GM06990 (cell line): ENCODE results near the gene KRT24.
A peak's percentile ranks its signal among the peaks of the same experiment; 100 is the strongest.

Source experiments
- DNase-seq: peaks from one replicate; pipeline ENCODE4 v3.0.0-alpha.2; 2011; ENCODE audit not compliant: insufficient read length; ENCODE audit errors: extremely low read depth
- H3K27me3 ChIP-seq: replicated peaks from 2 replicates; pipeline ENCODE4 v1.6.0; 2011; ENCODE audit warnings: low read length; ENCODE audit not compliant: control insufficient read depth, insufficient read depth
- H3K36me3 ChIP-seq: 2 replicates; pipeline ENCODE4 v1.5.1; 2011; ENCODE audit warnings: low read length; ENCODE audit not compliant: control insufficient read depth, insufficient read depth
- H3K4me3 ChIP-seq: replicated peaks from 2 replicates; pipeline ENCODE4 v1.5.1; 2011; ENCODE audit warnings: low read depth, mild to moderate bottlenecking, control low read depth, low read length
- CTCF ChIP-seq: IDR thresholded peaks from 2 replicates; pipeline ENCODE4 v1.5.1; 2011; ENCODE audit warnings: low read length, control low read depth, mild to moderate bottlenecking, inconsistent platforms; ENCODE audit not compliant: insufficient read depth, poor library complexity, severe bottlenecking

The KRT24 gene

GRCh38 chr17:40734018-40734417 lies 30.5 kb upstream of the KRT24 start:
- DNase-seq, result no peak
- Histone ChIP-seq H3K27me3 (peaks cover 2% of the 10 kb centered on the region), H3K36me3 (no peaks in the 10 kb centered on the region), H3K4me3 (no peak overlapping the region)
- TF ChIP-seq CTCF, result no peak

GRCh38 chr17:40730970-40731369 lies 27.4 kb upstream of the KRT24 start:
- no peak for TF ChIP-seq CTCF
- peaks cover 2% of the 10 kb centered on the region; the same call in 1 of the 2 replicates for H3K27me3 ChIP-seq
- no peaks in the 10 kb centered on the region for H3K36me3 ChIP-seq
- no peak overlapping the region for H3K4me3 ChIP-seq
- DNase-seq, result no peak

- Histone ChIP-seq H3K36me3 (no peaks in the 10 kb centered on the region), H3K27me3 (peaks cover 2% of the 10 kb centered on the region; the same call in 1 of the 2 replicates), H3K4me3 (no peak overlapping the region)
- no peak for TF ChIP-seq CTCF
- DNase-seq, result peak; percentile 48
Measured at GRCh38 chr17:40727447-40728231, 24.1 kb upstream of the KRT24 start.

GRCh38 chr17:40726919-40727318 lies 23.4 kb upstream of the KRT24 start:
- peaks cover 2% of the 10 kb centered on the region; the same call in 1 of the 2 replicates for H3K27me3 ChIP-seq
- TF ChIP-seq CTCF, result peak; percentile 32
- H3K4me3 ChIP-seq, result no peak overlapping the region
- DNase-seq, result no peak
- no peaks in the 10 kb centered on the region for H3K36me3 ChIP-seq

- no peak for TF ChIP-seq CTCF
- DNase-seq, result no peak
- Histone ChIP-seq H3K4me3 (no peak overlapping the region), H3K27me3 (peaks cover under 1% of the 10 kb centered on the region; the same call in 1 of the 2 replicates), H3K36me3 (no peaks in the 10 kb centered on the region)
Measured at GRCh38 chr17:40724656-40725055, 21.1 kb upstream of the KRT24 start.
